Breast epithelium (tissue), 4 donors: ENCODE data around the gene ALOX12B. TPM values are rescaled to one million over a fixed set of nuclear protein-coding genes. Genes with fewer than 3 reads are reported as not detected.
A peak's percentile ranks its signal among the peaks of the same experiment; 100 is the strongest.

Source experiments
- DNase-seq, 2 donors: peaks; one replicate each; pipeline ENCODE4 v3.0.0-alpha.2; 2019; ENCODE audit warnings: low spot score in 2 of 2
- H3K27ac ChIP-seq, 2 donors: fragments of 200-600 bp; sonication (generic) in 1 of 2; one replicate each; pipeline ENCODE4 v1.5.1; 2016 to 2019; ENCODE audit warnings: mild to moderate bottlenecking in 1 of 2
- H3K27me3 ChIP-seq, 2 donors: fragments of 200-600 bp; sonication (generic) in 1 of 2; one replicate each; pipeline versions ENCODE4 v1.5.1 to v1.6.0; 2017 to 2019; ENCODE audit warnings: control low read depth in 1 of 2, mild to moderate bottlenecking in 1 of 2
- H3K36me3 ChIP-seq: fragments of 200-600 bp; one replicate; pipeline ENCODE4 v1.5.1; 2019
- H3K4me1 ChIP-seq, 2 donors: fragments of 200-600 bp; sonication (generic); one replicate each; pipeline ENCODE4 v1.5.1; 2016 to 2019; ENCODE audit warnings: control low read depth in 1 of 2
- H3K4me3 ChIP-seq, 3 donors: fragments of 200-600 bp; sonication (generic); 1 replicate in 2 of 3; 2 replicates in 1 of 3; pipeline ENCODE4 v1.5.1; 2016 to 2019; ENCODE audit warnings: mild to moderate bottlenecking in 3 of 3, moderate library complexity in 2 of 3
- H3K9me3 ChIP-seq, 2 donors: fragments of 200-600 bp; sonication (generic) in 1 of 2; one replicate each; pipeline ENCODE4 v1.5.1; 2016 to 2019; ENCODE audit warnings: control low read depth in 1 of 2
- CTCF ChIP-seq, 3 donors: fragments of 450-650 bp; IDR thresholded peaks; one replicate each; pipeline ENCODE4 v1.5.1; 2016 to 2017; ENCODE audit warnings: antibody characterized with exemption in 3 of 3, mild to moderate bottlenecking in 3 of 3, moderate library complexity in 3 of 3
- POLR2A ChIP-seq: fragments of 450-650 bp; IDR thresholded peaks from one replicate; pipeline ENCODE4 v1.6.1; 2016; ENCODE audit warnings: antibody characterized with exemption, mild to moderate bottlenecking, moderate library complexity
- POLR2AphosphoS5 ChIP-seq, 3 donors: sonication (generic); formaldehyde crosslinking; IDR thresholded peaks; one replicate each; pipeline ENCODE4 v1.6.1; 2017; ENCODE audit warnings: antibody characterized with exemption in 3 of 3
- intact Hi-C: fragments of 100-400 bp; cut with DNase I; formaldehyde crosslinking; loops from one replicate; pipeline ENCODE4 v1.15.1; 2023; ENCODE audit warnings: low total_unique reads
- total RNA-seq, 3 donors: library from RNA; depleted of rRNA; stranded (reverse); fragments of >200 nt; gene quantifications; one replicate each; pipeline ENCODE4 v1.1.0, GENCODE V29; 2016

ALOX12B gene
- total RNA-seq, 3 donors from 2014 or later = not detected

GRCh38 chr17:8055851-8056231 lies 31.7 kb downstream of the ALOX12B start:
- H3K4me1 ChIP-seq = no peaks in the 10 kb centered on the region
- no peak for TF ChIP-seq POLR2AphosphoS5 (IDR thresholded peaks at IDR 0.05)
- no peak for TF ChIP-seq POLR2A
- TF ChIP-seq CTCF (IDR thresholded peaks at IDR 0.05) = no peak
- DNase-seq = no peak
- H3K27me3 ChIP-seq = peaks cover 0 to 10% of the 10 kb centered on the region in 2 donors
- no peaks in the 10 kb centered on the region for H3K9me3 ChIP-seq
- peak overlapping the region in 1 of 2 donors; percentile 23 for H3K27ac ChIP-seq
- intact Hi-C loops = no loop called here
- H3K4me3 ChIP-seq = no peak overlapping the region
- H3K36me3 ChIP-seq = no peaks in the 10 kb centered on the region

GRCh38 chr17:8053600-8053999 lies 33.9 kb downstream of the ALOX12B start:
- Histone ChIP-seq H3K27ac (no peak overlapping the region), H3K9me3 (no peaks in the 10 kb centered on the region), H3K36me3 (no peaks in the 10 kb centered on the region), H3K4me3 (no peak overlapping the region), H3K27me3 (no peaks in the 10 kb centered on the region), H3K4me1 (no peaks in the 10 kb centered on the region)
- no peak for DNase-seq
- intact Hi-C loops = no loop called here
- TF ChIP-seq CTCF (IDR thresholded peaks at IDR 0.05) = no peak
- TF ChIP-seq POLR2AphosphoS5 (IDR thresholded peaks at IDR 0.05) = no peak
- no peak for TF ChIP-seq POLR2A

- intact Hi-C loops = no loop called here
- no peak for TF ChIP-seq POLR2A
- no peak for TF ChIP-seq CTCF (IDR thresholded peaks at IDR 0.05)
- no peak for TF ChIP-seq POLR2AphosphoS5 (IDR thresholded peaks at IDR 0.05)
- H3K9me3 ChIP-seq = no peaks in the 10 kb centered on the region
- H3K4me3 ChIP-seq = no peak overlapping the region
- no peaks in the 10 kb centered on the region for H3K27me3 ChIP-seq
- no peaks in the 10 kb centered on the region for H3K36me3 ChIP-seq
- no peak overlapping the region for H3K27ac ChIP-seq
- DNase-seq = no peak
- no peaks in the 10 kb centered on the region for H3K4me1 ChIP-seq
Measured at GRCh38 chr17:8052256-8053252, 35.0 kb downstream of the ALOX12B start.

- intact Hi-C loops = no loop called here
- Histone ChIP-seq H3K4me1 (no peaks in the 10 kb centered on the region), H3K27me3 (no peaks in the 10 kb centered on the region), H3K4me3 (no peak overlapping the region), H3K9me3 (no peaks in the 10 kb centered on the region), H3K36me3 (no peaks in the 10 kb centered on the region), H3K27ac (no peak overlapping the region)
- TF ChIP-seq POLR2A = no peak
- TF ChIP-seq CTCF (IDR thresholded peaks at IDR 0.05) = no peak
- no peak for TF ChIP-seq POLR2AphosphoS5 (IDR thresholded peaks at IDR 0.05)
- no peak for DNase-seq
Measured at GRCh38 chr17:8051831-8052230, 35.7 kb downstream of the ALOX12B start.

- peak in 1 of 2 donors; percentile 33 for DNase-seq
- intact Hi-C loops = no loop called here
Measured at GRCh38 chr17:8048736-8049135, 38.8 kb downstream of the ALOX12B start.

More at GRCh38 chr17:8048736-8049135, 38.8 kb downstream of the ALOX12B start:
- H3K4me1 ChIP-seq = no peaks in the 10 kb centered on the region
- TF ChIP-seq POLR2A (no peak), POLR2AphosphoS5 (IDR thresholded peaks at IDR 0.05) (no peak), CTCF (IDR thresholded peaks at IDR 0.05) (no peak)
- H3K36me3 ChIP-seq = no peaks in the 10 kb centered on the region
- H3K9me3 ChIP-seq = no peaks in the 10 kb centered on the region
- H3K4me3 ChIP-seq = no peak overlapping the region
- H3K27me3 ChIP-seq = no peaks in the 10 kb centered on the region
- H3K27ac ChIP-seq = no peak overlapping the region
